ENCODE measurements around the gene SGK2. TPM values are rescaled to one million over a fixed set of nuclear protein-coding genes. Genes with fewer than 3 reads are reported as not detected.
A peak's percentile ranks its signal among the peaks of the same experiment; 100 is the strongest.

Gene SGK2
- total RNA-seq (2014; rRNA removed; shearing (Covaris generic)): not detected in 2 replicates

GRCh38 chr20:43558412-43559146 is at the start of gene SGK2:
Gene SGK2, plus strand, starts transcription at chr20:43559027. Its CDS starts 7,469 bp downstream, at chr20:43566496.
- DNase-seq (ENCODE audit: low read depth): peak; percentile 66

DNA sequence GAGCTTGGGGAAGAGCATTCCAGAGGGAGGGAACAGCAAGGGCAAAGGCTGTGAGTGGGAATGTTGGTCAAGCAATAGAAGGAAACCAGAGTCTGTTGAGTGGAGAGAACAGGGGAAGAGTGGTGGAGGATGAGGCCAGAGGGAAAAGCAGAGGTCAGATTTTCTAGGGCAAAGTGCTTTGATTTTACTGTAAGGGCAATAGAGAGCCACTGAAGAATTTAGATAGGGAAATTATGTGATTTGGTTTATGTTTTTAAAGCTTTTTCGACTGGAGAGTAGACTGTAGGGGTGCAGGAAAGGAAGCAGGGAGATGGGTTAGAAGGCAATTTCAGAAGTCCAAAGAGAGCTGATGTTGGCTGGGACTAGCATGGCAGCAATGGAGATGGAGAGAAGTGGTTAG is 46.9 kb upstream of the SGK2 start:
- no peak for DNase-seq (ENCODE audit: low read depth)

GRCh38 chr20:43513372-43513930 is 45.4 kb upstream of the SGK2 start:
- DNase-seq (ENCODE audit: low read depth): no peak

DNA sequence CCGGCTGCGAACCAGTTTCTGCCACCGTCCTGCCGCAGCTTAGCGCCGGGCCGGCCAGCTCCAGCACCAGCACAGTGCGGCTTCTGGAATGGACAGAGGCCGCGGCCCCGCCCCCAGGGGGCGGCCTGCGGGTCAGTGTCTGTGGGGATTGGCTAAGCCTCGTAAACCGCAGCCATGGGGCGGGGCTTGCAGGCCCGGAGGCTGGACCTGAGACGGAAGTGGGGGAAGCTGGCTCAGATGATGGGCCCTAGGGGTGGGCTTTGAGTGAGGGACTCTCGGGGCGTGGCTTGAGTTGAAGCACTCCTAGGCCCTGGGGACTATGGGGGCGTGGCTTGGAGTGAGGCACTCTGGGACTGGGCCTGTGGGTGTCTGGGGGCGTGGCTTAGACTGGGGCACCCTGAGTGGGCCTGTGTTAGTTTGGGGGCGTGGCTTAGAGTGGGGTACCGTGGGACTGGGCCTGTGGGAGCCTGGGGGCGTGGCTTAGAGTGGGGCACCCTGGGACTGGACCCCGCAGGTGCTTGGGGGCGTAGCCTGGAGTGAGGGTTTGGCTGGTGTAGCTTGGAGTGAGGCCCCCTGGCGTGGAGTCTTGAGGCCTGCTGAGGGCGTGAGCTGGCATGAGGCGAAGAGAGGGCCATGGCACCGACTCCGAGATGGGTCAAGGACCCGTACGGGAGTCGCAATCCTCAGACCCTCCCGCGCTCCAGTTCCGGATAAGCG is 44.7 kb upstream of the SGK2 start:
- DNase-seq (ENCODE audit: low read depth): peak; percentile 100

DNA sequence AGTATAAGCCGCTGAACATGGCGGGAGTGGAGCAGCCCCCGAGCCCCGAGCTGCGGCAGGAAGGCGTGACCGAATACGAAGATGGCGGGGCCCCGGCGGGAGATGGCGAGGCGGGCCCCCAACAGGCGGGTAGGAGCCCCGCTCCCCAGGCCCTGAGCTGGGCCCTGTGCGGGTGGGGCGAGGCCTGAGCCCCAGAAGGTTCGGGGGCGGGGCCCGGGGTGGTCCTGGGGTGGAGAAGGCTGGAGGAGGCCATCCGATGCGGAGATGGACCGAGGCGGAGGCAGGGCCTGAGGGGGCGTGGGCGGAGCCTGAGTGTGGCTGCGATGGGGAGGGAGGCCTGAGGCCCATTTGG is 44.2 kb upstream of the SGK2 start:
- DNase-seq (ENCODE audit: low read depth): no peak

DNA sequence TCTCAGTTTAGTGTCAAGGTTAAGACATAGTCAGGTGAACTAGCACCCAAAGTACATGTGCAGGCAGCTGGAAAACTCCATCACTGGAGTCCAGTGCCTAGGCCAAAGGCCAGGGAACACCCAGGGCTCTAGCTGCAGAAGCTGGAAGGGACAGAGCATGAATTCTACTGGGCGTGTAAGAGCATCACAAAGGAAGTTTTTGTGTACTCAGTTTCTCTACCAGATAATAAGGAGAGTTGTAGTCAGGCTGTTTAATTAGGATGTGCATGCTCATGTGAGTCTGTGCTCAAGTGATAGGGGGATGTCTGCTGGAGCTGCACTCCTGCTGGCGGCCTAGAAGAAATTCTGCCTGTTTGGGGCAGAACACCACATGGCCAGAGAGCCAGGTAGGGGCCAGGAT is 43.2 kb upstream of the SGK2 start:
- no peak for DNase-seq (ENCODE audit: low read depth)

DNA sequence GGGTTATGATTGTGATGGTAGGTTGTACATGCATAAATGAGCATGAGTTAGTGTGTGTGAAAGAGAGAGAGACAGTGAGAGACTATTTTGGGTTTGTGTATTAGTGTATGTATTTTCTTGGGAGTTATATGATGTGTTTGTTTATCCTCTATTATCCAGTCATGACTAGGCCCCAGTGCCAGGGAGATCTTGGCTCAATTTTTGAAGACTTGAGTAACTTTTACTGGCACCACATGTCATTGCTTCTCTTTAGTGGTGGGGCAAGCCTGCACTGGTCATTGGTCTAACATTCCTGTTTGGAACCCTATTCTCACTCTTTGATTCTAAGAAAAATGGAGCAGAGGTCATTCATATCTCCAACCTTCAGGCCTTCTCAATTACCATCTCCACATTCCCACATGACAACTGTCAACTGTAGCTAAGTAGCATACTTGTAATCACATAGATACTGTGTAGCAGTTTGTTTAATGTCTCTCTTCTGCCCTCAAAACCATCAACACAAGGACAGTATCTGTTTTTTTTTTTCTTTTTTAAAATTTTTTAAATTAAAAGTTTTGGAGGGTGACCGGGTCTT is 42.5 kb upstream of the SGK2 start:
- DNase-seq (ENCODE audit: low read depth): no peak

GRCh38 chr20:43520074-43520630 is 38.7 kb upstream of the SGK2 start:
- DNase-seq (ENCODE audit: low read depth): no peak

GRCh38 chr20:43525021-43525420 is 33.8 kb upstream of the SGK2 start:
- DNase-seq (ENCODE audit: low read depth): no peak

DNA sequence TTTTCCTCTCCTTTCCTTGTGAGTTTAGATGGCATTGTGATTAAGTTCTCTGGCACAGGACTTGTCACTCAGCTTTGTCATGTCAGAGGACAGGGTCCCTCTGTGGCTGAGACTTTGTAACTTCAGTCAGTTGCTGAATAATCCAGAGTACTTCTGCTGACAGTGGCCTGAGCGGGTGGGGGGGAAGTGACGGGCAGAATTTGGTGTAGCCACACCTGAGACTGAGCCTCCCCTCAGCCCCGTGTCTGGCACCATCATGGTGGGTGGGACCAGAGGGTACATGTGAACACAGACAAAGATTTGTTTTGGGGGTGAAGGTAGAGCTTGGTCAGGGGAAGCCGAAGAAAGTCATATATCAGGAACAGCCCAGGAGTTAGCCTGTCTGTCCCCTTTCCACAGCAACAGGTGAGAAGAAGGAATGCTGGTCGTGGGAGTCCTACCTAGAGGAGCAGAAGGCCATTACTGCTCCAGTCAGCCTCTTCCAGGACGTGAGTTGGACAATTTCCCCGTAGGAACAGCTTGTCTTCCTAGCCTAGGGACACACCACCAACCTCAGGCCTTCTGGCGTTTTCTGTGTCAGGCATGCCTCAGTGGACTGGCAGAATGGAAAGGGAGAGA is 30.5 kb upstream of the SGK2 start:
- DNase-seq (ENCODE audit: low read depth): no peak

GRCh38 chr20:43529051-43529450 is 29.8 kb upstream of the SGK2 start:
- no peak for DNase-seq (ENCODE audit: low read depth)

- no peak for DNase-seq (ENCODE audit: low read depth)
These were observed 29.2 kb upstream of the SGK2 start for GRCh38 chr20:43529457-43530153.

GRCh38 chr20:43530321-43531090 is 28.3 kb upstream of the SGK2 start:
- peak; percentile 29 for DNase-seq (ENCODE audit: low read depth)

DNA sequence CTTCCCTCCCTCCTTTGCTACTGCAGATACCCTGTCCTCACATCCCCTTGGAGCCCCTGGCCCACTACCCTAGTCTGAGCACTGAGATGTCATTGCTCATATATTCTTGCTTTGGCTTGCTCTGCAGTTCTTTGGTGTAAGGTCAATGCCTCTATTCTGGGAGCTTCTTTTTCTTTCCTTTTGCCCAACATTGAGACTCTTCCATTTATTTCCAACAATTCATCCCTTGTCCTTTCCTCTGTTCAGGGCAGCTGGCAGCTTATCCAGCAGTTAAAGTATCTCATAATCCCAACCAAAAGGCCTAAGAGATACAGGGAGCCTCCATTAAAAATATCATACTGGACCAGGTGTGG is 27.8 kb upstream of the SGK2 start:
- no peak for DNase-seq (ENCODE audit: low read depth)

DNA sequence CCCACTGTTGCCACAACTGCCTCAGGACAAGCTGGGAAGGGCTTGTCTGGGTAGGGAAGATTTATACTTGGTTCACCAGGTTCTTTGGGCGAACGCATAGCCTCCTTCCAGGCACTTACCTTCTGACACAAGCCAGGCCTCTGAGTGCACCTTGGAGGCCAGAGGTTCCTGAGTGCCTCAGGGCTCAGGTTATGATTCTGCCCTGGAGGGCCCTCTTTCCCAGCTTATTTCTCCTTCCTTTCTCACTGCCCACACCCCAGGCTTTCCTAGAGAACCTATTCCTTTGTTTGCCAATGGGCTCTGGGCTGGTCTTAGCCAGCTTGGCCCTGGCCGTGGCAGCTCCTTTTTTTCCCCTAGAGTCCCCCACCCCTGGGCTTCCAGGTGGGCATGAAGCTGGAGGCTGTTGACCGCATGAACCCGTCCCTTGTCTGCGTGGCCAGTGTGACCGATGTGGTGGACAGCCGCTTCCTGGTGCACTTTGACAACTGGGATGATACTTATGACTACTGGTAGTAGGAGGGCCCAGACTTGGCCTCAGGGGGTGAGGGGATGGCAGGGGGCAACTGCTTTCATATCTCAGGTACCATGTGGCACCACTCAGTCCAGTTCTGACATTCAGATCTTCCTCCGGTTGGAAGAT is 26.3 kb upstream of the SGK2 start:
- no peak for DNase-seq (ENCODE audit: low read depth)

GRCh38 chr20:43533060-43533459 is 25.8 kb upstream of the SGK2 start:
- DNase-seq (ENCODE audit: low read depth): no peak

DNA sequence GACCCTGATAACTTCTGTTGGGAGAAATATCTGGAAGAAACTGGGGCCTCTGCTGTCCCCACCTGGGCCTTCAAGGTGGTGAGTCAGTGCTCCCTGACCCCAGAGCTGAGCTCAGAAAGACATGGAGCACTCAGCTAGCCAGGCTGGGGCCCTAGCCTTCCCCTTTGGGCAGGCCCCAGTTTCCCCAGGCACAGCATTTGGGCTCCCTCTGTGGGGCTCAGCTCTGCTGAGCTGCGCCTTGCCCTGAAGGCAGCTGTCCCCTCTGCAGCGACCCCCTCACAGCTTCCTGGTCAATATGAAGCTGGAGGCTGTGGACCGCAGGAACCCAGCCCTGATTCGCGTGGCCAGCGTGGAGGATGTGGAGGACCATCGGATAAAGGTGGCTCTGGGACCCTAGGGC is 24.8 kb upstream of the SGK2 start:
- DNase-seq (ENCODE audit: low read depth): no peak

GRCh38 chr20:43534791-43535350 is 24.0 kb upstream of the SGK2 start:
- no peak for DNase-seq (ENCODE audit: low read depth)

DNA sequence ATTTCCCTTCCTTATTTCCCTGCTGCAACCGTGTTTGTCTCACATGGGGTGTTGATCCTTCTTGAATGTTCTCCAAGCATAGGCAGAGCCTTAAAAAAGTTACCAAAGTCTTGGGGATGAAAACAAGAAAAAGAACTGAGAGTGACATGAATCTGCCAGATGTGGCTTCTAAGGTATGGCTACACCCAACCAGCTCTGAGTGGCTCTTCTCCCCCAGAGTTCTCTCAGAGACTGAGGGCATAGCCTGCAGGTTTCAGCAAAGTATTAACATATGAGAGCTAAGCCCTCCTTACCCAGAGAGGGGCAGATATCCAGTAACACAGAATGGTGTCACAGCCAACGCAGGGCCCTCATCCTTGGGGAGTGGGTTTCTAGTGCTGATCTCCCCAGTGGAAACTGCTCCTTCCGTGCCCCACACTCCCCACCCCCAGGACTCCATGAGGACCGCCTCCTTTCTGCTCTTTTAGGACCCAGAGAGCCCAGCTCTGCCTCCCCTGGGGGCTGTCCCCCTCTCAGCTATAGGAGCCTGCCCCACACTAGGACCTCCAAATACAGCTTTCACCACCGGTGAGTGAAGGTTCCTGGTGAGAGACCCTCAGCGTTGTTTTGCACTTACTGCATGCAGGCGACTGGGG is 23.3 kb upstream of the SGK2 start:
- no peak for DNase-seq (ENCODE audit: low read depth)

All from M059J (cell line).